Measurements from ENCODE around the gene ADGRB3.

DNA sequence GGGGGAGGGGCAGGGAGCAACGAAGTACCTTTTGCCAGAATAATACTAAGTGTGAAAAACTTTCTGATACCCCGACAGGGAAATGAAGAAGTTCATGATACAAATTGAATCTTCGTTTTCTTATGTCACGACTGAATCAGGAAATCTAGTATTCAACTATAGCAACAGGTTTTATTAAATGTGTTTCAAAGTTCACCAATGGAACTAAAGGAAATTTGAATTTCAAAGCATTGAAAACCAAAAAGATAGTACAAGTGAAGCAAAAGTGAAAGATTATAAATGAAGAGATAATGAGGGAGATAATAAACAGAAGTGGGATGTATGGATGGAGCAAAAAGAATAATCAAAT lies 333.2 kb downstream of the ADGRB3 start:
- TF ChIP-seq NFIC (IDR thresholded peaks at IDR 0.05) (no peak), YY1 (IDR thresholded peaks at IDR 0.05; ENCODE audit: low read depth) (no peak), CEBPB (IDR thresholded peaks at IDR 0.05) (no peak), TAF1 (IDR thresholded peaks at IDR 0.05; ENCODE audit: low read depth) (no peak), CREB1 (IDR thresholded peaks at IDR 0.05; ENCODE audit: low read depth) (no peak), EP300 (IDR thresholded peaks at IDR 0.05; ENCODE audit: borderline replicate concordance) (no peak), RAD21 (IDR thresholded peaks at IDR 0.05; ENCODE audit: low read depth) (no peak), FOXM1 (IDR thresholded peaks at IDR 0.05; ENCODE audit: borderline replicate concordance, low read depth) (no peak), EGR1 (IDR thresholded peaks at IDR 0.05) (no peak), TEAD4 (IDR thresholded peaks at IDR 0.05) (no peak)
- TF ChIP-seq, protein P1, sequence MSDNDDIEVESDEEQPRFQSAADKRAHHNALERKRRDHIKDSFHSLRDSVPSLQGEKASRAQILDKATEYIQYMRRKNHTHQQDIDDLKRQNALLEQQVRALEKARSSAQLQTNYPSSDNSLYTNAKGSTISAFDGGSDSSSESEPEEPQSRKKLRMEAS (IDR thresholded peaks at IDR 0.05) = no peak
- TF ChIP-seq, protein P2, sequence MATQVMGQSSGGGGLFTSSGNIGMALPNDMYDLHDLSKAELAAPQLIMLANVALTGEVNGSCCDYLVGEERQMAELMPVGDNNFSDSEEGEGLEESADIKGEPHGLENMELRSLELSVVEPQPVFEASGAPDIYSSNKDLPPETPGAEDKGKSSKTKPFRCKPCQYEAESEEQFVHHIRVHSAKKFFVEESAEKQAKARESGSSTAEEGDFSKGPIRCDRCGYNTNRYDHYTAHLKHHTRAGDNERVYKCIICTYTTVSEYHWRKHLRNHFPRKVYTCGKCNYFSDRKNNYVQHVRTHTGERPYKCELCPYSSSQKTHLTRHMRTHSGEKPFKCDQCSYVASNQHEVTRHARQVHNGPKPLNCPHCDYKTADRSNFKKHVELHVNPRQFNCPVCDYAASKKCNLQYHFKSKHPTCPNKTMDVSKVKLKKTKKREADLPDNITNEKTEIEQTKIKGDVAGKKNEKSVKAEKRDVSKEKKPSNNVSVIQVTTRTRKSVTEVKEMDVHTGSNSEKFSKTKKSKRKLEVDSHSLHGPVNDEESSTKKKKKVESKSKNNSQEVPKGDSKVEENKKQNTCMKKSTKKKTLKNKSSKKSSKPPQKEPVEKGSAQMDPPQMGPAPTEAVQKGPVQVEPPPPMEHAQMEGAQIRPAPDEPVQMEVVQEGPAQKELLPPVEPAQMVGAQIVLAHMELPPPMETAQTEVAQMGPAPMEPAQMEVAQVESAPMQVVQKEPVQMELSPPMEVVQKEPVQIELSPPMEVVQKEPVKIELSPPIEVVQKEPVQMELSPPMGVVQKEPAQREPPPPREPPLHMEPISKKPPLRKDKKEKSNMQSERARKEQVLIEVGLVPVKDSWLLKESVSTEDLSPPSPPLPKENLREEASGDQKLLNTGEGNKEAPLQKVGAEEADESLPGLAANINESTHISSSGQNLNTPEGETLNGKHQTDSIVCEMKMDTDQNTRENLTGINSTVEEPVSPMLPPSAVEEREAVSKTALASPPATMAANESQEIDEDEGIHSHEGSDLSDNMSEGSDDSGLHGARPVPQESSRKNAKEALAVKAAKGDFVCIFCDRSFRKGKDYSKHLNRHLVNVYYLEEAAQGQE (IDR thresholded peaks at IDR 0.05; ENCODE audit: low read depth) = no peak
- TF ChIP-seq, protein P3, sequence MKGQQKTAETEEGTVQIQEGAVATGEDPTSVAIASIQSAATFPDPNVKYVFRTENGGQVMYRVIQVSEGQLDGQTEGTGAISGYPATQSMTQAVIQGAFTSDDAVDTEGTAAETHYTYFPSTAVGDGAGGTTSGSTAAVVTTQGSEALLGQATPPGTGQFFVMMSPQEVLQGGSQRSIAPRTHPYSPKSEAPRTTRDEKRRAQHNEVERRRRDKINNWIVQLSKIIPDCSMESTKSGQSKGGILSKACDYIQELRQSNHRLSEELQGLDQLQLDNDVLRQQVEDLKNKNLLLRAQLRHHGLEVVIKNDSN (IDR thresholded peaks at IDR 0.05) = no peak

Measured in Ishikawa (cell line).